Cortex of kidney (tissue), 1 donor: ENCODE results near the gene CFAP70.

Experiments
- DNase-seq: peaks from one replicate; lab custom pipeline; 2025; lab: John Stamatoyannopoulos, UW

CFAP70 gene

DNA sequence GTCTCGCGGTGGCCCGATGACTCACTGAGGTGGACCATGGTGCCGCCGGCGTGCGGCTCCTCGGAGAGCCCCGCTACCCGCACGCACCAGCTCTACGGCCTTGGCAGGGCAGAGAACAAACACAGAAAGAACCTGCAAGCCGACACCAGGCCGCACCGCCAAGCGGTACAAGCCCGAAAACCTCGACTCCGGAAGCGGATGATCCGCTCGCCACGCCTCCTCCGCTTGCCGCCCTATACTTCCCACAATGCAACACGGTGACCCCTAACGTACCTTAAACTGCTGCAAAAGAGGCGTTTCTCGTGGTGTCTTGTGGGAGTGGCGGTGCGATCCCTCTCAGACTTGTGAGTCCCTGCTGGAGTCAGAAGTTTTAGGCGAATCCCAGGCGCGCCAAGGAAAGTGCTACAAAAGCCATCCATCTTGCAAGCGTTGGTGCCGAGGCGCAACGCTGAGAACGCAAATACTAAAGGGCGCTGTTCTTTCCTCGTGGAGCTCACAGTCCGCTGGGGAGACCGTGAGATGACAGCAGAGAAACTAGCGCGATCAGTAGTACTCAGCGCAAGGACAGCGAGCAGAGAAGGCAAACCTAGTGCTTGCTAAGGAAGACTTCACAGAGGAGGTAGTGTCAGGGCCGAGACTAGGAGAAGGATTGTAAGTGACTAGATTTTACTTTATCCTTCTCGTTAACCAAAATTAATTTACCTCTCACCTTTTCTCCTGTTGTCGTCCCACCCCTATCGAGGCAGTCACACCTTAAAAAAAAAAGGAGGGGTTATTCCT, 106.0 kb downstream of the CFAP70 start, which contains the start of gene MRPS16:
Gene MRPS16 (minus strand): TSS at position 200 of the 780 bp plus-strand sequence. CDS start 162 bp downstream, at position 38.
- DNase-seq, result no peak

GRCh38 chr10:73251683-73252444, 106.8 kb downstream of the CFAP70 start:
- DNase-seq, result no peak

GRCh38 chr10:73248259-73248724, 110.4 kb downstream of the CFAP70 start:
- no peak for DNase-seq

DNA sequence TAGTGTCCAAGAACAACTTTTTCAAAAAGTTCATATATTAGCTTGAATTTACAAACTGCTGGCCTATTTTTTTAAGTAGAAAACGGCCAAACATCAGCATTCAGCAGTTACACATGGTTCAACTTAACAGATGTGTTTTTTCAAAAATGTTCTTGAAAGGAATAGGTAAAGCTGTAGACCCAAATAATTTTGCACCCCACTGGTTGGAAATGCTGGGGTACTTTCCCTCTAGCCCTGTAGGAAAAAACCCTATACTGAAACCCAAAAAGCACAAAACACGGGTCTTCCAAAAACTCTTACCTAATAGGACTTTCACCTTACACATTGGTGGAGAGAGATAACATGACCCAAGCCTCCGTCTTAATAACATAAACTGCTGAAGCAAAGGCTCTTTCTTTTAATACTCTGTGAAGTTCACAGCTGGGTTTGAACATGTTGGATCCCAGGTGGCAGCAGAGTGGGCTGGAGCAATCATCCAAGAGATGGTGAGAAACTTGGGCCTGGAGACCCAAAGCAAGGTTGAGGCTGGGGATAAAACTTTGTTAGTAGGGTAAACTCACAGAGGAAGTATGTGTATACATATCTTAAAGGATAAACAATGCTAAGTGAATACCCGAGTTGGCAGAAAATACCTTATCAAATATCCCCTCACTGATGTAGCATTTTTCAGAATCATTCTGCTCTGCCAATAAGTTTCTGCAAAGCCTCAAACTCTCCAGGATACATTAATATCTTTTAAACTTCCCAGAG, 111.0 kb downstream of the CFAP70 start:
- DNase-seq, result no peak

DNA sequence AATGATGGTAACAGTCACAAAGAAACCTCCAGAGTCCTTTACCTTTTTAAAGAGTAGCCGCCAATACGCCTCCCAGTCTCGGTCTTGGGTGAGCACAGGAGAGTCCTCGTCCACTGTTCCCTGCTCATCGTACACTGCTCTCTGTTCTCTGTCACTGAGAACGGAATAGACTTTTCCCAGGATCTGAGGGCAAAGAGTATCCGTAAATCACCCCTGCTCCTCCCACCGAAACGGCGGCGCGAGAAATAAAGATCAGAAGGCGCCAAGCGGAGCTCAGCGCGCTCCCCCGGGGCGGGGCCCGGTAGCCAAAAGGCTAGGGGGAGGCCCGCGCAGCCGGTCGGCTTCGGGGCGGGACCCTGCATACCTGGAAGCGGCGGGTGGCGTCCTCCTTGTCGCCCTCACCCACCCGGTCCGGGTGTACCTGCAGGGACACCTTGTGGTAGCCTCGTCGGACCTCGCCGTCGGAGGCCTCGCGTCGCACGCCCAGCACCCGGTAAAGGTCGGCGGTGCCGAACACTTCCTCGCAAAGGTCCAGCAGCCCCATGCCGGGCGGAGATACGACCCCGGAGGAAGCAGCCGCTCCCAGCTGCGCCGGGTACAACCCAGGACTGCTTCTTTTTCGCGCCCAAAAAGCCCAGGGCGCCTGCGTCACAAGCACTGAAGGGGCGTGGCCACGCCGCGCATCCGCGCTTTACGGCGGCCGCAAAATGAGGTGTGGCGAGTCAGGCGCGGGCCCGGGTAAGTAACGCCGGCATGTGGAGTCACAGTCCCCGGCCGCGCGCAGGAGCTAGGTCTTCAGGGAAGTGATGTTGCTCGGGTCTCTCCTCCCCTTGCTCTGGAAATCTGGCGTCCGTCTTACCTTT, 111.8 kb downstream of the CFAP70 start, which contains the start of gene DNAJC9:
Gene DNAJC9 (minus strand): TSS at position 610 of the 863 bp plus-strand sequence. CDS start 66 bp downstream, at position 544.
- DNase-seq, result no peak

- no peak for DNase-seq
Observed at GRCh38 chr10:73246322-73246645, 112.4 kb downstream of the CFAP70 start.

- no peak for DNase-seq
Observed at GRCh38 chr10:73244866-73245477, 113.7 kb downstream of the CFAP70 start.

GRCh38 chr10:73239908-73240307, 118.8 kb downstream of the CFAP70 start:
- DNase-seq, result no peak

DNA sequence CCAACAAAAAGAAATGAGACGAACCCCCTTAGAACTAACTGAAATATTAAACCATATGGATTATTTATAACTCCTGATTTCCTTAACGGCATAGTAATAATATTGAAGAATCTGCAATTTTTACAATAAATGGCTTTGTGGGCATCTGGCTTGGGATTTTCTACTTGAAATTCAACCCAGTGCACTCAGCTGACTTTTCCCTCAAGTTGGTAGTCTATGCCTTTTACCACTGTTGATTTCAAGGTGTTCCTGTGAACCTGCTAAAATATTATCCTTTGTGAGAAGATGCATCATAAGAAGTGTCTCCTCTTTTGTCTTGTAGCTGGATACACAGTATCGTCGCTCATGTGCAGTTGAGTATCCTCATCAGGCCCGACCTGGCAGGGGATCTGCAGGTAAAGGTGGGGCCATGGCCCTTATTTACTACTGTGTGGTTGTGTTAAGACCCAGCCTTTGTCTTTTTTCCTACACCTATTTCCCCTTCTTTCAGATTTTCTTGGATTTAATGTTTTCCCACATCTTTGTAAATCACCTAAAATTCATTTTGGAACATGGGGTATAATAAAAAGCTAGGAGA, 119.6 kb downstream of the CFAP70 start:
- no peak for DNase-seq

GRCh38 chr10:73234695-73235094, 124.0 kb downstream of the CFAP70 start:
- DNase-seq, result no peak

- no peak for DNase-seq
Observed at GRCh38 chr10:73233883-73234282, 124.8 kb downstream of the CFAP70 start.

DNA sequence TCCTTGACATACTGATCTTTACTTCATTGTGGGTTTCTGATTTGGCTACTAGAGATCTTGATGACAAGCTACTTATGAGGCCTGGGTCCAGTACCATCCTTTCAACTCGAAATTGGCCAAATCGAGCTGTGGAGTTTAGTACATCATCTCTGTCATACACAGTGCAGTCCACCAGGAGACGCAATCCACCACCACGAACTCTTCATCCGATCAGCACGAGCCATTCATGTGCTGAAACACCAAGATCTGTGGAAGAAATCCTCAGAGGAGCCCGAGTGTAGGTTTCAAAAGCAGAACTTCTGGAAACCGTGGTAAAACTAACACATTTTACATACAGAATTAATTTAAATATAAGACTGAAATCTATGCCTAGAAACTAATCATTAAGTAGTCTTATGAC, 125.8 kb downstream of the CFAP70 start:
- no peak for DNase-seq

DNA sequence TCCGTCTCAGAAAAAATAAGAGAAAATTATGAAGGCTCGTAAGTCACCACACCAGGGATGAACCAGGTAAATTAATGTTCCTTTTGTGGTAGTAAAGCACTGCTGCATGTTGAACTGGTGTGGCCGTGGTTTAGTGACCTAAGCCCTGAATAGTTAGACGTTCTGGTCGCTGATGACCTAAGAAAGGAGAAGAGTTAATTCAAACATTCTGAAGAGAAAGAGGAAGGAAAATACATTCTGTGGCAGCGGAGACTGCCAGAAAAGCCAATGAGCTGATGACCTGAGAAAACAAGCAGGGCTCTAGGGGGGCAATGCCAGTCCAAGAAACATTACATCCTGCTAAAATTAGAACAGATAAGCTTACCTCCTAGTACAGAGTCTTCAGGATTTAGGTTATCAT, 129.1 kb downstream of the CFAP70 start:
- no peak for DNase-seq

DNA sequence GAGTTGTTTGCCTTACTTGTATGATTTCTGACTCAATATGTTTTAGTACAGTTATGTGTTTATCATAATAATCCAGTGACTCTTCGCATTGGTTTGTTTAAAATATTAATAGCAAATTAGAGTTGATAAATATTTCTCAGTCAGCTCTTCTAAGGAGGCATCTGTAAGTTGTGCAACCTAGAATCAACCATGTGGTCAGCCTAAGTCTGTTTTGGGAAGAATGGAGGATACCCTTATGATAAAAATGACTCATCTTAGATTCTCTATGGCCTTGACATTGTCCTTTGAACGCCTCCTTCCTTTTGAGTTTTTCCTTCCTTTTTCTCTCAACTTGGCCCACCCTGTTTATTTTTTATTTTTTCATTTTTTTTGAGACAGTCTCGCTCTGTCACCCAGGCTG, 130.4 kb downstream of the CFAP70 start:
- no peak for DNase-seq

DNA sequence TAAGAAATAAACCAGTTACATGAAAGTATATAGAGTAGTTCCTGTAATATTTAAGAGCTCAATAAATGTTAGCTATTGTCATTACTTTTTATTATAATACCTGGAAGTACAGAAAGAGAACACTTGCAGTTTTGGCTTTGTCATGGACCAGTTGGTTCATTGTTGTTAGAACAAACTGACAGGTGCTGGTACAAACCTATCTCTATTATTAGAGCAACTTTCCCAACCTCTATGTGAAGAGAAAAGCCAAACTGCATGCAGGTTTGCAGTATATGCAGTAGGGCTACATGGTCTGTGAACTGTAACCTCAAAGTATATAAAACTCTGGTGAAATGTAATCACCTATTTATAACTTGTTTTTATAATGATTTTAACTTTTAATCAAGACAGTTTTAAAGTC, 132.0 kb downstream of the CFAP70 start:
- DNase-seq, result no peak

- DNase-seq, result no peak
Observed at GRCh38 chr10:73225518-73225917, 133.1 kb downstream of the CFAP70 start.

- DNase-seq, result no peak
Observed at GRCh38 chr10:73220989-73221388, 137.7 kb downstream of the CFAP70 start.

DNA sequence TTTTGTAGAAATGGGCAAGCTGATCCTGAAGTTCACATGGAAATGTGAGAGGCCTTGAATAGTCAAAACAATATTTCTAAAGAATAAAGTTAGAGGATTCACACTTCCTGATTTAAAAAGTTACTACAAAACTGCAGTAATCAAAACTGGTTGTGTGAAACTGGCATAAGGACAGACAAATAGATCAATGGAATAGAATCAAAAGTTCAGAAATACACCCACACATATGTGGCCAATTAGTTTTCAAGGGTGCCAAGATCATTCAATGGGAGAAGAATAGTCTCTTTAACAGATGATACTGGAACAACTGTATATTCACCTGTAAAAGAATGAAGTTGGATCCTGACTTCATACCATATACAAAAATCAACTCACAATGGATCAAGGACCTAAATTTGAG, 139.3 kb downstream of the CFAP70 start:
- DNase-seq, result no peak

DNA sequence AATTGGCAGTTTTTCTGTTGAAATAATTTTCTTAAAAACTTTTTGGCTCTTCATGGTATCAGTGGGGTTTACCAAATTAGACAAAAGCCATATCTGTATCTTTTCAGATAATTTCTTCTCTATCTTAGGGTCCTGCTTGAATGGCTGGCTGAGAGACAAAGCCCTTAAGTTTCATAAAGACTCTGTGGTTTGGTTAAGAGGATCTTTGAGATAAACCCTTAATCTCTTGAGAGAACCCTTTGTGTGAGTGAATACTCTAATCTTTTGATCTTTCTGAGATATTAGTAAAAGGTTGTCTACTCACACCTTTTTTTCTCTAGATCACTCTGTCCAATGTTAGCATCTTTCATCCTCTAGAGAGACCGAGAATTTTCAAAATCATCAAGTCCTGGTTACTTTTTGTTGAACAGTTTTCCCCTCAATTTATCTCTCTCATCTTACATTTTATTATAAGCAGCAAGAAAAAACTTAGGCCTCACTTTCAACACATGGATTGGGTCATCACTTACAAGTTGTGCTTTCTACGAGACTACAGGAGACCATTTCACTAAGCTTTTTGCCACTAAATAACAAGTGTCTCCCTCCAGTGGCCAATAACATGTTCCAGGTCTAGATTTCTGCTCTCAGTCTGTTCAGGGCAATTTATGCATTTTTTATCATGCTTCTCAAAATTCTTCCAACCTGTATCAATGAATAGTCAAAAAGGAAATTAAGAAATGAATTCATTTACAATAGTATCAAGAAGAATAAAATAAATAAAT, 140.1 kb downstream of the CFAP70 start:
- no peak for DNase-seq

DNA sequence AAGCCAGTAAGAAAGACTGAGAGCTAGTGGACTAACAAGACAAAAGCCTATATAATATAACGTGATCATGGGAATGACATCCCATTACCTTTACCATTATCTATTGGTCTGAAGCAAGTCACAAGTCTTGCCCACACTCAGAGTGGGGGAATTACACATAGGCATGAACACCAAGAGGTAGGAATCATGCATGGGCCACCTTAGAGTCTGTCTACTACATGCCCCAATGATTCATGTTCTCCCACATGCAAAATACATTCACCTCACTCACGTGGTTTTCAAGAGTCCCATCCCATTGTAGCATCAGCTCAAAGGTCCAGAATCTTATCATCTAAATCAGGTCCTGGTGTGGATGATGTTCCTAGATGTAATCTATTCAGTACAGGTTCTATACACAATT, 141.0 kb downstream of the CFAP70 start:
- DNase-seq, result no peak
